Stimulated activated naive CD4-positive, alpha-beta T cell (primary cell): ENCODE data around the gene LLGL1.
A peak's percentile ranks its signal among the peaks of the same experiment; 100 is the strongest.

Source experiments
- DNase-seq, 6 experiments: peaks; one replicate each; lab custom pipeline; 2025; lab: John Stamatoyannopoulos, UW

LLGL1 gene

DNA sequence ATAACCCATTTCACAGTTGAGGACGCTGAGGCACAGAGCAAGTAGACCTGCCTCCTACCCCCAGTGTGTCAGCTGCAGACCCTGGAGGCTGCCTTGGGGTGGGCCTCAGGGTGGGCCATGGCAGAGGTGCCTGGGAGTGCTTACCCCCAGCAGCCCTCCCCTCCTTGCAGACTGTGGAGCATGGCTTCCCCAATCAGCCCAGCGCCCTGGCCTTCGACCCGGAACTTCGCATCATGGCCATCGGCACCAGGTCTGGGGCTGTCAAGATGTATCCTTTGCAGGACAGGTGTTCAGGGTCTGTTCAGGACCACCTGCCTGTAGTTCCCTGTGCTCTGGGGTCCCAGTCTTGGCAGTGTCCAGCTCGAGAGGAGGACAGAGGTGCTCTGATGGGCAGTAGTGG, 4.3 kb downstream of the LLGL1 start:
- DNase-seq: no peak

DNA sequence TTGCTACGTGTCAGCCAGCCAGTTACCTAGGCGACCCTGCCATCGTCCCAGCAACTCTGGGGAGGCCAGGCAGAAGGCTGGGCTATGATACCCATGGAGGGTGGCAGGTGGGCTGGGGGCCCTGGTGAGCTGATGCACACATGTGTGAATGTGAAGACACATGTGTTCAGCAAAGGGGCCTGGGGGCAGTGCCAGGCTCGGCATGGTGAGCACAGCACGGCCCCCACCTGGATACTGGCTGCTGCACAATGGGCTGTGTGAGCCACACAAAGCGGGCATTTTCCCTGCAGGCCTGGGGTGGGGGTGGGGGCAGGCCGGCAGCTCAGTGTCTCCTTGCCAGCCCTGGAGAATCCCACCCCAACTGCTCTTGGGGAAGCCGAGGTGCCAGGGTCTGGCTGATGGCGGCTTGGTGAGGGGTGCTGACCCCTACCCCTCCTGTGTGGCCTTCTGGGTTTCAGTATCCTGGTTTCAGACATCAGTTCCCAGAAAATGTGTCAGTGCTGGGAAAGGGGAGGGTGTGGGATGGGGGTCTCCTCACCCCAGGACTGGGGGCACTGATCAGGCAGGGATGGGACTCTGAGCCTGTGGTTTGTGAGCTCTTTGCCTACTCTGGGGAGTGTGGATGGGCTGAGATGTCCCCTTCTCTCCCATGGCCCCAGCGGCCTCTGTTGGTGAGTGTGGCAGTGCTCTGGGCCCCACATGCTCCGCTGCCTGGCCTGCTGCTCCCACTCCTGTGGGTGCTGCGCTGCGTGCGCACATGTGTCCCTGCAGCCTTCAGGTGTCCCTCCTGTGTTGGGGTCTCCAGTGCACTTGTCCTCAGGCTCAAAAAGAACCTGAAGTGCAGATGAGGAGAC, 5.1 kb downstream of the LLGL1 start:
- DNase-seq: no peak

DNA sequence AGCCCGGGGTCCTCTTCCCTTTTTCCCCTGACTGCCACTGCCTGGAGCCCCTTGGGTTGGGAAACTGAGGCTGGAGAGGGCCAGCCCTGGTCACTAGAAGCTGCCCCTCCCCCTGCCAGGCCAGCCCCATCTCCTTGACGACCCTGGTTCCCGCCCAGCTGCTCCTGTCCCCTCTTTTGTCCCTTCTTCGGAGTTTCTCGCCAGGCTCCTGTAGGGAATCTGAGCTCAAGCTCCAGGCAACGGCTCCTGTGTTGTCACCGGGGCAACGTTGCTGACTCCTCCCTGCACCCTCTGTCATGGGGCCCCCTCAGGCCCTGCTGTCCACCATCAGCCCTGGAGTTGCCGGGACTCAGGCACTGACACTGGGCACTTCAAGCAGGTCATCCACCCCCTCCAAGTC, 5.7 kb downstream of the LLGL1 start:
- DNase-seq: no peak

DNA sequence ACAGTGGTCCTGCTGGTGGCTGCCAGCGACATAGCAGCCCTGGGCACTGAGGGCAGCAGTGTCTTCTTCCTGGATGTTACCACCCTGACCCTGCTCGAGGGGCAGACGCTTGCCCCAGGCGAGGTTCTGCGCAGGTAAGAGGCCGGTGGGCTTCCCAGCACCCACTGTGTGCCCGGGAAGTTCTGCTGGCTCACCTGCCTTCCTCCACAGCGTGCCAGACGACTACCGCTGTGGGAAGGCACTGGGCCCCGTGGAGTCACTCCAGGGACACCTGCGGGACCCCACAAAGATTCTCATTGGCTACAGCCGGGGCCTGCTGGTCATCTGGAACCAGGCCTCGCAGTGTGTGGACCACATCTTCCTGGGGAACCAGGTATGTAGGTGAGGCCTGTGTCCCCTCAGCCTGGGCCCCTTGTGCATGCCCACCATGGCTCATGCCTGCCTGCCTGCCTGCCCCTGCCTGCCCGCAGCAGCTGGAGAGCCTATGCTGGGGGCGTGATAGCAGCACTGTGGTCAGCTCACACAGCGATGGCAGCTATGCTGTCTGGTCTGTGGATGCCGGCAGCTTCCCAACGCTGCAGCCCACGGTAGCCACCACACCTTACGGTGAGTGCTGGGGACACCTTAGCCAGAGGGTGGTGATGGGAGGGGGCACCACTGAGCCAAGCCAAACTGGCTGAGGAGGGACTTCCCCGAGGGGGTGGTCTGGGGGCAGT, 8.5 kb downstream of the LLGL1 start:
- DNase-seq: no peak

DNA sequence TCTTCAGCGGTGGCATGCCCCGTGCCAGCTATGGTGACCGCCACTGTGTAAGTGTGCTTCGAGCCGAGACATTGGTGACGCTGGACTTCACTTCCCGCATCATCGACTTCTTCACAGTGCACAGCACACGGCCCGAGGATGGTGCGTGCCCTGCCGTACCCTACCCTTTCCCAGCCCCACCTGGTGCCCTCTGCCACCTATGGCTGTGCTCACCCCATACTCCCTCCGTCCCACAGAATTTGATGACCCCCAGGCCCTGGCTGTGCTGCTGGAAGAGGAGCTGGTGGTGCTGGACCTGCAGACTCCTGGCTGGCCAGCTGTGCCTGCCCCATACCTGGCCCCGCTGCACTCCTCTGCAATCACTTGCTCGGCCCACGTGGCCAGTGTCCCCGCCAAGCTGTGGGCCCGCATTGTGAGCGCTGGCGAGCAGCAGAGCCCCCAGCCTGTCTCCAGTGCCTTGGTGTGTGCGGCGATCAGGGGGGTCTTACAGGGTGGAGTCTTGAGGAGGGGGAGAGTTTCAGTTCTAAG, 9.5 kb downstream of the LLGL1 start:
- DNase-seq: no peak

DNA sequence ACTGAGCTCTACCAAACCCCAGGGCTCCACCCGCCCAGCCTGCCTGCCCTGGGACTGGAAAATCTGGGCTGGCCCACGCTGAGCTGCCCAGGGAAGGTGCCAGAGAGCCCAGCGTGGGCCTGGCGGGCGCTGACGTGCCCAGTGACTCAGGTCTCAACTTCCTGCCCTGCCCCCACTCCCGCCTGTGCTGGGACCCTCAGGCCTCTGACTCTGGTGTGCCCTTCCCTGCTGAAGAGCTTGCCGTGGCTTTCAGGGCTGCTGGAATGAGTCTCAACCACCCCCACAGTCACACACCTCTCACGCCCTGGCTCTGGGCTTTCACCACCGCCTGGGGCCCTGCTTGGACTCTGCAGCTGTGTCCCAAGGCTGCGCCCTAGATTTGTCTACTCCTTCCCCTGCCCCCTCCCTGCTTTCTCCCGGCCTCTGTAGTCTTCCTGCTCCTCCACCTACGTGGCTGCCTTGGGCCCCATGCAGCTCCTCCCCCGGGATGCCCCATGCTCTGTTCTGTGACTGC, 10.4 kb downstream of the LLGL1 start:
- no peak for DNase-seq

DNA sequence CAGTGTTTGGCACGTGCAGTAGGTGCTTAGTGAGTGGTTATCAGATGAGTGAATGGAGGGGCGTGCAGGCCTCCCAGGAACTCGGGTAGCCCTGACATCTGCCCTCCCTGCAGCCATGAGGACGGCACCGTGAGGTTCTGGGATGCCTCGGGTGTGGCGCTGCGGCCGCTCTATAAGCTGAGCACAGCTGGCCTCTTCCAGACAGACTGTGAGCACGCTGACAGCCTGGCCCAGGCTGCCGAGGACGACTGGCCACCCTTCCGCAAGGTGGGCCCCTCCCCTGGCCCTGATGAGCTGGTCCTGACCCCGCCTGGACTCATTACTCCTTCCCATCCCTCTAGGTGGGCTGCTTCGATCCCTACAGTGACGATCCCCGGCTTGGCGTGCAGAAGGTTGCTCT, 11.1 kb downstream of the LLGL1 start:
- DNase-seq: no peak

DNA sequence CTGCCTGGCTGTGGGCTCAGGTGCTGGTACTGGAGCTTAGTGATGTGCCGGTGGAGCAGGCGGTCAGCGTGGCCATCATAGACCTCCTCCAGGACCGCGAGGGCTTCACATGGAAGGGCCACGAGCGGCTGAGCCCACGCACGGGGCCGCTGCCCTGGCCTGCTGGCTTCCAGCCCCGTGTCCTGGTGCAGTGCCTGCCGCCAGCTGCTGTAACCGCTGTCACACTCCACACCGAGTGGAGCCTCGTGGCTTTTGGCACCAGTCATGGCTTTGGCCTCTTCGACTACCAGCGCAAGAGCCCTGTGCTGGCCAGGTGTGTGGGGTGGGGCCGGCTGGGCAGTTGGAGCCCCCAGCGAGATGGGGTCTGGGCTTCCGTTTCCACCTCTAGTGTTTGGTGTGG, 12.0 kb downstream of the LLGL1 start:
- DNase-seq: no peak

DNA sequence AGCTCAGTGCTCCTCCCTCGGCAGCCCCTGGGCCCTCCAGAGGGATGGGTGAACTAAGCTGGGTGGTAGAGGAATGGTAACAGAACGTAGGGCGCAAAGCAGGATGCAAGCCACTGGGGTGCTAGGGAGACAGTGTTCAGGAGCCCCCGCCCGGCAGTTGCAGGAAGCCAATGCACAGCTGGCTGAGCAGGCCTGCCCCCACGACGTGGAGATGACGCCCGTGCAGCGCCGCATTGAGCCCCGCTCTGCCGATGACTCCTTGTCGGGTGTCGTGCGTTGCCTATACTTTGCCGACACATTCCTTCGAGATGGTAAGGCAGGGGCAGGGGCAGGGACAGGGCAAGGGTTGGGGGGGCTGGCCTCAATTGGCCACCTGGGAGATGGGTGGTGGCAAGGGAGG, 12.9 kb downstream of the LLGL1 start:
- DNase-seq: no peak

DNA sequence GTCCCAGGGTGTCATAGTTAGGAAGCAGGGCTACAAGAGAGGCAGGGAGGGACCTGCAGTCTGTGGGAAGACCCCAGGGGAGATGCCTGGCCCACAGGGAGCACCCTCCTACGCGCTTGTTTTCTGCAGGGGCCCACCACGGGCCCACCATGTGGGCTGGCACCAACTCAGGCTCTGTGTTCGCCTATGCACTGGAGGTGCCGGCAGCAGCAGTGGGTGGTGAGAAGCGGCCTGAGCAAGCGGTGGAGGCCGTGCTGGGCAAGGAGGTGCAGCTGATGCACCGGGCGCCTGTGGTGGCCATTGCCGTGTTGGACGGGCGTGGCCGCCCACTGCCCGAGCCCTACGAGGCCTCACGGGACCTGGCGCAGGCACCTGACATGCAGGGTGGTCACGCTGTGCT, 15.0 kb downstream of the LLGL1 start:
- DNase-seq: no peak

DNA sequence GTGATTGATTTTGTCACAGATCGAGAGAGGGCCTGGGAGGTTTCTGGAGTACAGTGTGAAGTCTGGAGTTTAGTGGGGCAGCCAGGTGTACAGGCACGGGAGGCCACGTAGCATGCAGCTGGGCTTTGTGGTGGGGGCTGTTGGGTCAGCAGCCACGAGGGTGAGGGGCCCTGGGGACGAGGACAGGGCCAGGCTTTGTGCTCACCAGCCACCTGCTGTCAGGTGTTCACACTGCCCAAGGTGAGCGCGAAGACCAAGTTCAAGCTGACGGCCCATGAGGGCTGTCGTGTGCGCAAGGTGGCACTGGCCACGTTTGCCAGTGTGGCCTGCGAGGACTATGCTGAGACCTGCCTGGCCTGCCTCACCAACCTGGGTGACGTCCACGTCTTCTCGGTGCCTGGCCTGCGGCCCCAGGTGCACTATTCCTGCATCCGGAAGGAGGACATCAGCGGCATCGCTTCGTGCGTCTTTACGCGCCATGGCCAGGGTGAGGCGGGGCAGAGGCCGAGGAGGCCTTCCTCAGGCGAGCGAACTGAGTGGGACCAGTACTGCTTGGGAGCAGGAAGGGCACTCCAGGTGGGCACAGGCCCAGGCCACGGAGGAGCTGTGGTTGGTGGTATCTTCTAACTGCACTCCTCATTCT, 15.9 kb downstream of the LLGL1 start:
- no peak for DNase-seq

DNA sequence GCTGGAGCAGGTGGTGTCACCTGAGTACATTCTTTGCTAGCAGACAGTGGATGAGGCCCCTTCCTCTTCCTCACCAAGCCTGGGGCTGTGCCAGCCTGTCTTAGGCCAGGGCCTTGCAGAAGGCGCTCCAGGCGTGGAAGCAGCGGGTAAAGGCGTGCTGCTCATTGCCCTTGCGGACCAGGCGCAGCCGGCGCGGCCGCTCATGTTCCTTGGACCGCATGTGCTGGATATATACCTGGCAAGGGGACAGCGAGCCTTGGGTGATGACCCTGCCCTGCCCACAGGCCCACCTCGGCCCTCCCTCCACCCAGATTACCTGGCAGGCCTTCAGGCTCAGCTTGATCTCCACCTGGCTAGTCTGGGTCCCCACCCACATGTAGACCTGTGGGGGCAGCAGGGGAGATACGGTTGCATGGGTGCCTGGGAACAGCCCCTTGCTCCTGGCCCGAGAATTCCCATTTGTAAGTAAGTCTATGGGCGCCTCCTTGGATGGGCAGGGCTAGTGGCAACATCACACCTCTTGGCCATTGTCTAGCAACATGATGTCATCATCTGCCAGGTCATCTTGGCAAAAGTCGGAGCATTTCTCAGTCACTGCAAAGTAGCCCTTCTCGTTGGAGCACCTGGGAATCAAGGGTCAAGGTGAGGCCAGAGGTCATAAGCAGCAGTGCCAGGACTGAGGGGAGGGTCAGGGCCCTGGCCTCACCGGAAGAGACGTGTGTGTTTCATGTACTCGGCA, 19.8 kb downstream of the LLGL1 start:
- no peak for DNase-seq

DNA sequence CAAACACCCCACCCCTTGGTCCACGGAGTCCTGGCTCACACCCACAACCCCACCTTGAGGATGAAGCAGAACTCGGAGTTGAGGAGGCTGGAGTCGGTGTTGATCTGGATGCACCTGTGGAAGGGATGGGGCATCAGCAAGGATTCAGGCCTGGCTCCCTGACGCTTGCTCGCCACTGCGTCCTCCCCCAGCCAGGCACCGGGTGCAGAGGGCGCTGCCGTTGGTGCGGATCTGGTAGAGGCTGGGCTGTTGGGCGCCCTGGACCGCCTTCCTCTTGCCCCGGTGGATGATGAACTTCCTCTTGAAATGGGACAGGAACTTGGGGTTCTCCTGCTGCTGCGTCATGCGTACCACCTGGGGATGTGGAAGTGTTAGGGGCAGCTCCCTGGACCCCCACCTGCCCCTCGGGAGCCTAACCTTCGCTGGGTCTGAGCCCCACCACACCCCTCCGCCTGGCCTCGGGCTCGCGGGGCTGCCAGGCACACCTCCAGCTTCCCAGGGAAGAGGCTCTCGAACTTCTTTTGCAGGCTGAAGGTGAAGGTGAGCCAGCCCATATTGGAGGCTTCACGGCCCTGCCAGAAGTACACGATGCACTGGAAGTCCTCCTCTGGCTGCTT, 20.8 kb downstream of the LLGL1 start:
- DNase-seq: no peak

DNA sequence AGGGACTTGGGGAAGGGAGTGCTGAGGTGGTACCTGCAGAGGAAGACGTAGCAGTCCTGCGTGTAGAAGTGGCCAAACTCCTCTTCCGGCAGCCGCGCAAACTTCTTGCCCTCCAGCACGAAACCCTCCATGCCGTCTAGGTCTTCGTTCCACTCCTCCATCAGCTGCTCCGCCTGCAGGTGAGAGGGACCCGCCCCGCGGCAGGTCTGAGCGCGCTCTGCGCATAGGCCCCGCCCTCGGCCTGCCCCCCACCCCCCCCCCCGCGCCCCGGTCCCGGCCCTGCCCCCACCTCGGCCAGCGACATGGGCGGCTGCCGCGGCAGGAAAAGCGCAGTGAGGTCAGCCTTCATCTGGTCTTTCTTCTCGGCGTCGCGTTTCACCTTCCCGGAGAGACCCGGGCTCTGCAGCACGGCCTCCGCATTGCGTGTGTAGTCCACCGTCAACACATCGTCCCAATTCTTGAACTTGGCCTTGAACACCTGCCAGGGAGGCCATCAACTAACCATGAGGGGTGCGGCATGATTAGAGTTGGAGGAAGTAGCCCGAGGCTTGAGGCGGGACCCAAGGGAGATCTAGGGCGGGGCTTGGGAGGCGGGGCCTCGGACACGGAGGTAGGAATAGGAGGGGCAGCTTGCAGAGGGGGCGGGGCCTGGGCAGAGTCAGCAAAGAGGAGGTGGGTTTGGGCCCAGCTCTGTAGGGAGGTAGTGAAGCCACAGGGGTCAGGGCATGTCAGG, 21.6 kb downstream of the LLGL1 start:
- peak in 2 of 6 experiments; percentile 10 to 14 for DNase-seq

DNA sequence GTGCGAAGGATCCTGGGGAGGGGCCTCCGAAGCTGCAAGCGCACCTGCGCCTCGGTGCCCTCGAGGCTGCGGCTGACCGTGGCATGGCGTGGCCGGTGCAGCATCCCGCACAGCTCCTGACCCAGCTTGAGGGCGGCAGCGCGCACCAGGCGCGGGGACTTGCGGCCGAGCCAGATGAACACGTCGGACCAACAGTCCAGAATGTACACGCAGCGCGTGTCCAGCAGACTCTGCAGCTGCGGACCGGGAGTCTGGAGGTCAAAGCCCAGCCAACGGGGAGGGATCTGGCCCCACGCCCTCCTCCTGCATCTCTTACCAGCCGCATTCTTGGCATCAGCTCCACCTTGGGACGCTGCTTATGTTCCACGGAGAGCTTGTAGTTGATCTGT, 22.2 kb downstream of the LLGL1 start:
- no peak for DNase-seq

DNA sequence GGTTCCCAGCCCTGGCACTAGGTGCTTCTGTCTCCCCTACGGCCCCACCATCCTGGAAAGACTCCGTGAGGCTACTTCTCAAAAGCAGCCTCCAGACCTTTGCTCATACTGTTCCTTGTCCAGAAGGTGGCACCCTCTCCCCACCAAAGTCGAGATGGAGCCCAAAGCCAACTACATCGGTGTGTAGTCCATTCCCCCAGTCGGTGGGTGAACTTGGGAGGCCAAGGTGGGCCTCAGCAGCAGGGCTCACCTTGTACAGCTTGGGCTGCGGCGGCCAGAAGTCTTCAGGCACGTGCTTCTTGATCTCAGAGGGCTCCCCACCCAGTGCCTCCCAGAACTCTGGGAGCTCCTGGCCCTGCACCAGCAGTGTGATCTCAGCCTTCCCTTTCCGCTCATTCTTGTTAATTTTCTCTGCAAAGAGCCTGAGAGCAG, 22.9 kb downstream of the LLGL1 start:
- peak; percentile 29 to 69 (median 56) for DNase-seq

DNA sequence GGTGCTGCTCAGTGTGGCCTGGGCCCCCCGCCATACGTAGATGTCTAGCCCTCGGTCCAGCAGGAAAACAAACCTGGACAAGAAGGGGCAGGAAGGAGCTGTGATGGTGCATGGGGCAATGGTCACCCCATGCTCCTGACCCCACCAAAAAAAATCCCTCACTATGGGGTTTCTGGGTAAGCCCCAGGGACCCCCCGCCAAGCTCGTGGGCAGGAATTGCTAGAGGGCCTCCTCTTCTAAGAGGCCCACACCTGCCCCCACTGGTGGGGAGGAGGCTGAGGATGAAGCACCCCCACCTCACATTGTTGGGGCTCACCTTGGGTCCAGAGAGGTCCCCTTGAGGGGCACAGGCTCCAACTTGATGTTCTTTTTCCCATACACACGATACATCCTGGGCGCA, 23.4 kb downstream of the LLGL1 start:
- no peak for DNase-seq

DNA sequence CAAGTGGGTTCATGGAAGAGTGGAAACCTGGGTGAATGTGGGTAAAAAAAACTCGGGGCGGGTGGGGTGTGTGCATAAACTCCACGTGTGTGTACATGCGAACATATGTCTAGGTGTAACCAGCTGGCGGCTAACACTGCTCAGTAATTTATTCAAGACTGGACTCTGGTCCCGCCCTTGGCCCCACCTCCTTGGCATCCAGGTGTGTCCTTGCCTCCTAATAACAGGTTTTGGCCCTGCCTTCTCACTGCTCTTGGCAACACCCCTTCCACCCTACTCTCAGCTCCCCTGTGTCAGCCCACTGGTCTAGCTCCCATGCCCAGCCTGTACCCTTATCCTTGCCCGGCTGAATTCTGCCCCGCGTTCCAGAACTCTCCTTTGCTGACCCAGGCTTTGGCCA, 24.8 kb downstream of the LLGL1 start:
- no peak for DNase-seq

DNA sequence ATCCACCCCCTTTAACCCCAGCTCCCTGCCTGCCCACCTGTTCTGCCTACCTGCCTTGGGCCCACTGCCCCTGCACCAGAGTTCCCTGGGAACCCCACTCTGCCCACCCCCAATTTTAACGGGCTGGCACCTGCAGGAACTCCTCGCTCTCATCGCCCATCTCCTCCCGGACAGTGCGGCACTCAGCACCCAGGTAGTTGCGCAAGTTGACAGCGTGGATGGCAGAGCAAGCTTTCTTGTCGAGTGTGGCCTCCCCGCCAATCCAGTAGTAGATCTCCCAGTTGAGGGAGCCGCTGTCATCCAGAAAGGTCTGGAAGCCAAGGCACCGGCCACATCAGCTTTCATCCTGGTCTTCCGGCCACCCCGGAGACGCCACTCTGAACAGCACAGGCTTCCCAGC, 25.3 kb downstream of the LLGL1 start:
- DNase-seq: no peak

DNA sequence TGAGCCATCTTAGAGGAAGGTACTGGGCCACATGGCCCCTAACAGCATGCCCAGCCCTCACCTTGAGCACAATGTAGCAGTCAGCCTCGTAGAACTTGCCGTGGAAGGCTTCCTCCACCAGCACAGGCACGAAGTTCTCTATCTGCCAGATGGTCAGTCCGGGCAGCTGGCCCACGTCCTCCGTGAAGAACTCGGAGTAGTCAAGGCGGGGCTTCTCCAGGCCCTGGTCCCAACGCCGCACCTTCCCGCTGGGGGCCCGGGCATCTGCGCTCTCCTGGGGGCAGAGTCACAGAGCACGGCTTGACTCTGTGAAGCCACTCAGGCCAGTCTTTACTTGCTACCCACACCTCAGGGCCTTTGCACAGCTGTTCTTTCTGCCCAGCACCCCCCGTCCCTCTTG, 25.8 kb downstream of the LLGL1 start:
- no peak for DNase-seq

DNA sequence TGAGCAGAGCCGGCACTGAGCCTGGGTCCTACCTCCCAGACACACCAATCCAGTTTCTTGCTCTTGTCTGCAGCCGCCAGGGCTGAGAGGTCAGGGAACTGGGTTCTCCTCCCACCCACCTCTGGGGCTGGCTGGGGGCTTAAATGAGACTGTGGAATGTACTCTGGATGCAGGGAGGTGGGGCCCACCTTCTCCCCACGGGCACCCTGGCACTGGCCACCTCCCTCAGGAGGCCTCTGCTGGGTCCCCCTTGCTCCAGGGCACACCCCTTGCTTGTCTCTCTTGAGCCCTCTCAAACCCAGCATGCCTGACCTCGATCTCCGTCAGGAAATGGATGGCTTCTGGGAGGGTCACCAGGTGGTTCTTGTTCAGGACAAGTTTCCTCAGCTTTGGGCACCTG, 26.7 kb downstream of the LLGL1 start:
- no peak for DNase-seq
